CD14-positive monocyte (primary cell): ENCODE results near the gene ESRRB. TPM values are rescaled to one million over a fixed set of nuclear protein-coding genes. Genes with fewer than 3 reads are reported as not detected.
A peak's percentile ranks its signal among the peaks of the same experiment; 100 is the strongest.

ENCODE experiments used
- DNase-seq, 3 donors: peaks; one replicate each; pipeline ENCODE4 v3.0.0-alpha.2; 2011 to 2022
- H2AFZ ChIP-seq: 2 replicates; pipeline ENCODE4 v1.6.0; 2012; ENCODE audit warnings: mild to moderate bottlenecking, low read depth, low read length, inconsistent platforms; ENCODE audit not compliant: insufficient read depth, poor library complexity, severe bottlenecking
- H3K27ac ChIP-seq, 2 donors: 1 replicate in 1 of 2; 2 replicates in 1 of 2; pipeline ENCODE4 v1.5.1; 2012 to 2013; ENCODE audit warnings: low read length in 2 of 2, control low read depth in 1 of 2, inconsistent platforms in 1 of 2, low read depth in 1 of 2, mild to moderate bottlenecking in 1 of 2
- H3K27me3 ChIP-seq, 2 donors: one replicate each; pipeline versions ENCODE4 v1.6.0 to v1.6.1; 2011 to 2013; ENCODE audit warnings: low read length in 2 of 2; ENCODE audit not compliant: control insufficient read depth in 2 of 2, insufficient read depth in 2 of 2
- H3K36me3 ChIP-seq, 2 donors: replicated peaks in 1 of 2; 1 replicate in 1 of 2; 2 replicates in 1 of 2; pipeline versions ENCODE4 v1.5.1 to v1.6.1; 2012 to 2013; ENCODE audit warnings: low read length in 2 of 2, control low read depth in 1 of 2, inconsistent platforms in 1 of 2, mild to moderate bottlenecking in 1 of 2; ENCODE audit not compliant: insufficient read depth in 2 of 2, control insufficient read depth in 1 of 2
- H3K4me1 ChIP-seq, 2 donors: 1 replicate in 1 of 2; 2 replicates in 1 of 2; pipeline versions ENCODE4 v1.5.1 to v1.6.1; 2012 to 2013; ENCODE audit warnings: low read length in 2 of 2, control low read depth in 1 of 2, inconsistent platforms in 1 of 2, mild to moderate bottlenecking in 1 of 2, moderate library complexity in 1 of 2; ENCODE audit not compliant: insufficient read depth in 2 of 2, control insufficient read depth in 1 of 2
- H3K4me2 ChIP-seq: replicated peaks from 2 replicates; pipeline ENCODE3; 2012; ENCODE audit warnings: low read length, moderate library complexity, mild to moderate bottlenecking; ENCODE audit not compliant: poor library complexity, severe bottlenecking; ENCODE audit errors: extremely low read depth
- H3K4me3 ChIP-seq, 3 experiments: fragments of 200-600 bp in 1 of 3; sonication (generic) in 1 of 3; replicated peaks in 1 of 3; 1 replicate in 2 of 3; 2 replicates in 1 of 3; pipeline ENCODE4 v1.5.1; 2011 to 2013; ENCODE audit warnings: low read length in 3 of 3, mild to moderate bottlenecking in 3 of 3, control low read depth in 2 of 3, low read depth in 2 of 3, inconsistent platforms in 1 of 3, moderate library complexity in 1 of 3
- H3K79me2 ChIP-seq: 2 replicates; pipeline ENCODE4 v1.6.0; 2012; ENCODE audit warnings: mild to moderate bottlenecking, control low read depth, inconsistent platforms, low read length, moderate library complexity; ENCODE audit not compliant: insufficient read depth
- H3K9ac ChIP-seq: 2 replicates; pipeline ENCODE4 v1.6.0; 2017; ENCODE audit warnings: low read length, mild to moderate bottlenecking; ENCODE audit not compliant: insufficient read depth, poor library complexity, severe bottlenecking
- H3K9me3 ChIP-seq, 2 donors: replicated peaks in 1 of 2; 1 replicate in 1 of 2; 2 replicates in 1 of 2; pipeline versions ENCODE4 v1.5.1 to v1.6.1; 2012 to 2013; ENCODE audit warnings: low read length in 2 of 2, control low read depth in 1 of 2; ENCODE audit not compliant: control insufficient read depth in 1 of 2, insufficient read depth in 1 of 2
- H4K20me1 ChIP-seq: 2 replicates; pipeline ENCODE4 v1.6.0; 2012; ENCODE audit warnings: mild to moderate bottlenecking, low read length, control low read depth, moderate library complexity; ENCODE audit not compliant: insufficient read depth
- H3K27ac Mint-ChIP-seq, 7 donors: one replicate each; pipeline ENCODE4 v1.8.0; 2020; ENCODE audit warnings: mild to moderate bottlenecking in 7 of 7, mixed read lengths in 7 of 7, moderate library complexity in 6 of 7, inconsistent platforms in 2 of 7
- H3K27me3 Mint-ChIP-seq, 3 donors: one replicate each; pipeline ENCODE4 v1.8.0; 2021 to 2022; ENCODE audit warnings: low read depth in 3 of 3, mild to moderate bottlenecking in 3 of 3, mixed read lengths in 3 of 3, moderate library complexity in 3 of 3, inconsistent platforms in 1 of 3
- H3K36me3 Mint-ChIP-seq, 2 donors: one replicate each; pipeline ENCODE4 v1.8.0; 2020; ENCODE audit warnings: mixed read lengths in 2 of 2, inconsistent platforms in 1 of 2, mild to moderate bottlenecking in 1 of 2
- H3K4me1 Mint-ChIP-seq: one replicate; pipeline ENCODE4 v1.8.0; 2020; ENCODE audit warnings: mild to moderate bottlenecking, mixed read lengths
- H3K4me3 Mint-ChIP-seq, 2 donors: one replicate each; pipeline ENCODE4 v1.8.0; 2020; ENCODE audit warnings: mild to moderate bottlenecking in 2 of 2, mixed read lengths in 2 of 2, moderate library complexity in 1 of 2
- H3K9me3 Mint-ChIP-seq, 7 donors: one replicate each; pipeline ENCODE4 v1.8.0; 2020 to 2022; ENCODE audit warnings: mixed read lengths in 7 of 7, mild to moderate bottlenecking in 6 of 7, moderate library complexity in 6 of 7, inconsistent platforms in 2 of 7
- CTCF ChIP-seq: fragments of 200-600 bp; IDR thresholded peaks from one replicate; pipeline ENCODE4 v1.8.0; 2022; ENCODE audit warnings: antibody characterized with exemption, mild to moderate bottlenecking
- WGBS: methylation state at CpG from one replicate; pipeline ENCODE4 v1.1.5; 2013; ENCODE audit warnings: missing lambda C conversion rate; ENCODE audit not compliant: insufficient coverage; 5-methylcytosine and 5-hydroxymethylcytosine counted together
- intact Hi-C, 2 donors: fragments of 100-400 bp; cut with micrococcal nuclease; formaldehyde crosslinking; loops; one replicate each; pipeline versions ENCODE4 v1.15.0 to v1.15.1; 2023
- polyA plus RNA-seq, 3 donors: library from polyadenylated mRNA; depleted of rRNA in 1 of 3; unstranded in 2 of 3; stranded (reverse) in 1 of 3; fragments of 300-500 nt in 2 of 3; fragments of >200 nt in 1 of 3; fragmentation: Illumina TruSeq in 2 of 3; gene quantifications; 1 replicate in 2 of 3; 2 replicates in 1 of 3; pipeline ENCODE4 v1.2.3, GENCODE V29; 2012 to 2021

The ESRRB gene
- polyA plus RNA-seq, 3 donors = 0.03 TPM; not detected in 2

GRCh38 chr14:76456200-76456599, 80.3 kb downstream of the ESRRB start:
- H3K36me3 Mint-ChIP-seq = no peaks in the 10 kb centered on the region
- no peaks in the 10 kb centered on the region for H3K4me1 ChIP-seq
- H3K9me3 Mint-ChIP-seq = peaks cover 0 to 1% (median 0%) of the 10 kb centered on the region in 7 donors
- H2AFZ ChIP-seq = no peak overlapping the region
- H4K20me1 ChIP-seq = no peaks in the 10 kb centered on the region
- H3K79me2 ChIP-seq = no peaks in the 10 kb centered on the region
- H3K9me3 ChIP-seq = no peaks in the 10 kb centered on the region
- H3K27me3 ChIP-seq = no peaks in the 10 kb centered on the region
- H3K27ac Mint-ChIP-seq = peak overlapping the region in 1 of 7 donors; percentile 13
- H3K36me3 ChIP-seq = no peaks in the 10 kb centered on the region
- intact Hi-C loops = no loop called here
- H3K27ac ChIP-seq = no peak overlapping the region
- H3K4me2 ChIP-seq = no peak overlapping the region
- TF ChIP-seq CTCF = peak; percentile 59
- peak in 2 of 3 donors; percentile 9 to 20 for DNase-seq
- no peak overlapping the region for H3K9ac ChIP-seq
- peaks cover 4 to 10% (median 5%) of the 10 kb centered on the region in 3 donors for H3K27me3 Mint-ChIP-seq
- H3K4me3 Mint-ChIP-seq = no peak overlapping the region
- H3K4me1 Mint-ChIP-seq = no peaks in the 10 kb centered on the region
- no peak overlapping the region for H3K4me3 ChIP-seq
- whole genome bisulfite sequencing = 60% methylated on average over 2 of the region's 2 CpGs

GRCh38 chr14:76456891-76457586, 81.1 kb downstream of the ESRRB start:
- Histone ChIP-seq H3K27ac (no peak overlapping the region), H3K79me2 (no peaks in the 10 kb centered on the region), H3K4me3 (no peak overlapping the region), H3K4me2 (no peak overlapping the region), H3K4me1 (no peaks in the 10 kb centered on the region), H3K9ac (no peak overlapping the region), H3K9me3 (no peaks in the 10 kb centered on the region), H3K27me3 (no peaks in the 10 kb centered on the region), H2AFZ (no peak overlapping the region), H3K36me3 (no peaks in the 10 kb centered on the region), H4K20me1 (no peaks in the 10 kb centered on the region)
- DNase-seq = no peak
- H3K27ac Mint-ChIP-seq = no peak overlapping the region
- peaks cover 4 to 10% (median 5%) of the 10 kb centered on the region in 3 donors for H3K27me3 Mint-ChIP-seq
- intact Hi-C loops = no loop called here
- no peak overlapping the region for H3K4me3 Mint-ChIP-seq
- H3K9me3 Mint-ChIP-seq = peaks cover 0 to 1% (median 0%) of the 10 kb centered on the region in 7 donors
- H3K4me1 Mint-ChIP-seq = no peaks in the 10 kb centered on the region
- no peaks in the 10 kb centered on the region for H3K36me3 Mint-ChIP-seq
- 94% methylated on average over 4 of the region's 9 CpGs for WGBS
- no peak for TF ChIP-seq CTCF
